ENCODE data around the gene MADCAM1.

The MADCAM1 gene

DNA sequence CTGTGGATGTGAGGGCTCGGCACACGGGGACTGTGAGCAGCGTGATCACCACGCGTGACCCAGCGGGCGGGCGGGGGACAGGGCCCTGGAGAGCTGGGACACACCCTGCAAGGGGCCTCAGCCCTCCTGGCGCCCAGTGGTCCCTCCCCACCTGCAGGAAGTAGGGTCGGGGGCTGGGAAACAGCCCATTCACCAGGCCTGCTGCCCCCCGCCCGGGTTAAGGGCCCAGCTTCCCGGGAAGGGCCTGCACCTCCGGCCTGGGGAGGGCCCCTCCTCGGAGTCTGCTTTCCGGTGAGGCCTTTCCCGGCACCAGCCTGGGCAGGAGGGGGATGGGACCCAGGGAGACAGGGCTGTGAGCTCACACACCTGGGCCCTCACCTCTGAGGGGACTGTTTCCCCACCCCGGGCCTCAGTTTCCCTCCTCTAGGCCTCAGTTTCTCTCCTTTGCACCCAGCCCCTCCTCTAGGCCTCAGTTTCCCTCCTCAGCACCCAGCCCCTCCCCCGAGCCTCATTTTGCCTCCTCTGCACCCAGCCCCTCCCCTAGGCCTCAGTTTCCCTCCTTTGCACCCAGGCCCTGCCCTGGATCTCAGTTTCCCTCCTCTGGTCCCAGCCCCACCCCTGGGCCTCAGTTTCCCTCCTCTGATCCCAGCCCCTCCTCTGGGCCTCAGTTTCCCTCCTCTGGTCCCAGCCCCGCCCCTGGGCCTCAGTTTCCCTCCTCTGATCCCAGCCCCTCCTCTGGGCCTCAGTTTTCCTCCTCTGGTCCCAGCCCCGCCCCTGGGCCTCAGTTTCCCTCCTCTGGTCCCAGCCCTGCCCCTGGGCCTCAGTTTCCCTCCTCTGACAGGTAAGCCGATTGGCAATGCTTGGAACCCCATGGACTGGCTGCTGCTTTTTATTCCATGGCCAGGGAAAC is 1.9 kb upstream of the MADCAM1 start:
- no peaks in the 10 kb centered on the region; the same call in 1 of the 2 replicates for H3K4me1 ChIP-seq (ENCODE audit: insufficient read depth, low read length)
- peaks cover 28% of the 10 kb centered on the region for H3K27me3 ChIP-seq (ENCODE audit: insufficient read depth, low read length)
- no peak overlapping the region for H3K9ac ChIP-seq (ENCODE audit: low read depth, low read length)
- H3K4me3 ChIP-seq (ENCODE audit: low read length) = no peak overlapping the region
- no peaks in the 10 kb centered on the region for H3K9me3 ChIP-seq (ENCODE audit: insufficient read depth, low read depth, low read length)
- no peak overlapping the region for H3K27ac ChIP-seq (ENCODE audit: low read length)
- no peaks in the 10 kb centered on the region for H3K36me3 ChIP-seq (ENCODE audit: insufficient read depth, low read depth, low read length)

DNA sequence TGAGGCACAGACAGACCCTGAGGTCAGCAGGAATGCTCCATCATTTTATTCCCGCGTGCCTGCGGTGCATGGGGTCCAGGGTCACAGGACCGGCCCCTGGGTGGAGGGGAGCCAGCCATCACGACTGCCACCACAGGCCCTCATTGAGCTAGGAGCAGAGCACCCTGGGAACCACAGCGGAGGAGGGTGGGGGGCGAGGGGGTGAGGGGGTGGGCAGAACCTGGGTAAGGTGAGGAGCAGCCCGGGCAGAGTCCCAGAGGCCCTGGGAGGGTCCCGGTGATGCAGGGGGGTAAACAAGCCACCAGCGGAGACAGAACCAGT is 1.2 kb upstream of the MADCAM1 start:
- H3K4me1 ChIP-seq (ENCODE audit: insufficient read depth, low read length) = no peaks in the 10 kb centered on the region; the same call in 1 of the 2 replicates

DNA sequence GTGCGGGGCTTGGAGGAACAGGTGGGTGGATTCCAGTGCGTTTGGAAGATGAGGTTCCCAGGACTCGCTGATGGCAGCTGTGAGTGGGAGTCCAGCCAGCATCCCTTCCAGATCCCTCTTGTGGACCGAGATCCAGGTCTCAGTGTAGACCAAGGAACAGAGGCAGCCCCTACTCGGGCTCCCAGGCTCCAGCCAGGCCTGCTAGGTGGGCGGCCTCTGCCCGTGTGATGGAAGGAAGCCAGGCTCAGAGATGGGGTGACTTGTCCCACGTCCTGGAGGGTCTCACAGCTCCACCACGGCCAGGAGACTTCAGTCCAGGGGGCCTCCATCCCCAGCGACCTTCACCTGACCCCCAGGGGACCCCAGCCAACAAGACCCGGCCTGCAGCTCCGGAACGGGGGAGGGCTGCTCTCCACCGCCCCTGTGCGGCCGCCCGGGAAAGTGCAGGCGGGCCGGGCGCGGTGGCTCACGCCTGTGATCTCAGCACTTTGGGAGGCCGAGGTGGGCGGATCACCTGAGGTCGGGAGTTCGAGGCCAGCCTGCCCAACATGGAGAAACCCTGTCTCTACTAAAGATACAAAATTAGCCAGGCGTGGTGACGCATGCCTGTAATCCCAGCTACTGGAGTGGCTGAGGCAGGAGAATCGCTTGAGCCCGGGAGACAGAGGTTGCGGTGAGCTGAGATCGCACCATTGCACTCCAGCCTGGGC is 729 bp upstream of the MADCAM1 start:
- peaks cover 39% of the 10 kb centered on the region for H3K27me3 ChIP-seq (ENCODE audit: insufficient read depth, low read length)
- no peaks in the 10 kb centered on the region for H3K4me1 ChIP-seq (ENCODE audit: insufficient read depth, low read length)
- no peaks in the 10 kb centered on the region for H3K9me3 ChIP-seq (ENCODE audit: insufficient read depth, low read depth, low read length)
- no peak overlapping the region for H3K27ac ChIP-seq (ENCODE audit: low read length)
- H3K9ac ChIP-seq (ENCODE audit: low read depth, low read length) = no peak overlapping the region
- H3K4me3 ChIP-seq (ENCODE audit: low read length) = peak overlapping the region; percentile 26; the same call in 1 of the 2 replicates
- no peaks in the 10 kb centered on the region for H3K36me3 ChIP-seq (ENCODE audit: insufficient read depth, low read depth, low read length)

More for the DNA sequence above, 1.2 kb upstream of the MADCAM1 start:
- H3K9me3 ChIP-seq (ENCODE audit: insufficient read depth, low read depth, low read length) = no peaks in the 10 kb centered on the region
- H3K9ac ChIP-seq (ENCODE audit: low read depth, low read length) = no peak overlapping the region
- peaks cover 34% of the 10 kb centered on the region for H3K27me3 ChIP-seq (ENCODE audit: insufficient read depth, low read length)
- no peak overlapping the region for H3K4me3 ChIP-seq (ENCODE audit: low read length)
- H3K36me3 ChIP-seq (ENCODE audit: insufficient read depth, low read depth, low read length) = no peaks in the 10 kb centered on the region
- H3K27ac ChIP-seq (ENCODE audit: low read length) = no peak overlapping the region

DNA sequence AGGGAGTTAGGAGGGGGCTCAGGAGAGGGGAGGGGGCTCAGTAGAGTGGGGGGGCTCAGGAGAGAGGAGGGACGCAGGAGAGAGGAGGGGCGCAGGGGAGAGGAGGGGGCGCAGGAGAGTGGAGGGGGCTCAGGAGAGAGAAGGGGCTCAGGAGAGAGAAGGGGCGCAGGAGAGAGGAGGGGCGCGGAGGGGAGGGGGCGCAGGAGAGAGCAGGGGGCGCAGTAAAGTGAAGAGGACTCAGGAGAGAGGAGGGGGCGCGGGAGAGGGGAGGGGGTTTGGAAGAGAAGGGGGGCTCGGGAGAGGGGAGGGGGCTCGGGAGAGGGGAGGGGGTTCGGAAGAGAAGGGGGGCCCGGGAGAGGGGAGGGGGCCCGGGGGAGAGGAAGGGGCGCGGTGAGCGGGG is 700 bp downstream of the MADCAM1 start:
- H3K9ac ChIP-seq (ENCODE audit: low read depth, low read length) = no peak overlapping the region
- H3K4me3 ChIP-seq (ENCODE audit: low read length) = no peak overlapping the region; the same call in 1 of the 2 replicates
- H3K27ac ChIP-seq (ENCODE audit: low read length) = no peak overlapping the region
- H3K27me3 ChIP-seq (ENCODE audit: insufficient read depth, low read length) = peaks cover 39% of the 10 kb centered on the region
- H3K36me3 ChIP-seq (ENCODE audit: insufficient read depth, low read depth, low read length) = no peaks in the 10 kb centered on the region
- H3K9me3 ChIP-seq (ENCODE audit: insufficient read depth, low read depth, low read length) = no peaks in the 10 kb centered on the region
- no peaks in the 10 kb centered on the region for H3K4me1 ChIP-seq (ENCODE audit: insufficient read depth, low read length)

DNA sequence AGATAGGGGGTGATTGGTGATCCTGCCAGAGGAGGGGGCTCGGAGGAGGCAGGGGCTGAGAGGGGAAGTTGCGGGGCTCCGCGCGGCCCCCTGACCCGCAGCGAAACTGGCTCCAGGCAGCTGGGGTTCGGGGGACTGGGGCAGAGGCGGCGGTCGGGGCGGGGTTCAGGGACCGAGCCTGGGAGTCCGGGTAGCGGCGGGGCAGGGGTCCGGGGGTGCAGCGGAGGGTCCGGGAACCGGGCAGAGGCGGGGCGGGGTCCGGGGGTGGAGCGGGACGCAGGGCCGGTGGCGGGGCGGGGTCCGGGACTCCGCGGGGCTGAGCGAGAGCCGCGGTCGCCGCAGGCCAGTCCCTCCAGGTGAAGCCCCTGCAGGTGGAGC is 1.2 kb downstream of the MADCAM1 start:
- H3K4me1 ChIP-seq (ENCODE audit: insufficient read depth, low read length) = no peaks in the 10 kb centered on the region
- no peaks in the 10 kb centered on the region for H3K9me3 ChIP-seq (ENCODE audit: insufficient read depth, low read depth, low read length)
- peaks cover 39% of the 10 kb centered on the region for H3K27me3 ChIP-seq (ENCODE audit: insufficient read depth, low read length)
- no peaks in the 10 kb centered on the region for H3K36me3 ChIP-seq (ENCODE audit: insufficient read depth, low read depth, low read length)
- H3K4me3 ChIP-seq (ENCODE audit: low read length) = peak overlapping the region; percentile 50; the same call in 1 of the 2 replicates
- H3K27ac ChIP-seq (ENCODE audit: low read length) = no peak overlapping the region
- no peak overlapping the region for H3K9ac ChIP-seq (ENCODE audit: low read depth, low read length)

DNA sequence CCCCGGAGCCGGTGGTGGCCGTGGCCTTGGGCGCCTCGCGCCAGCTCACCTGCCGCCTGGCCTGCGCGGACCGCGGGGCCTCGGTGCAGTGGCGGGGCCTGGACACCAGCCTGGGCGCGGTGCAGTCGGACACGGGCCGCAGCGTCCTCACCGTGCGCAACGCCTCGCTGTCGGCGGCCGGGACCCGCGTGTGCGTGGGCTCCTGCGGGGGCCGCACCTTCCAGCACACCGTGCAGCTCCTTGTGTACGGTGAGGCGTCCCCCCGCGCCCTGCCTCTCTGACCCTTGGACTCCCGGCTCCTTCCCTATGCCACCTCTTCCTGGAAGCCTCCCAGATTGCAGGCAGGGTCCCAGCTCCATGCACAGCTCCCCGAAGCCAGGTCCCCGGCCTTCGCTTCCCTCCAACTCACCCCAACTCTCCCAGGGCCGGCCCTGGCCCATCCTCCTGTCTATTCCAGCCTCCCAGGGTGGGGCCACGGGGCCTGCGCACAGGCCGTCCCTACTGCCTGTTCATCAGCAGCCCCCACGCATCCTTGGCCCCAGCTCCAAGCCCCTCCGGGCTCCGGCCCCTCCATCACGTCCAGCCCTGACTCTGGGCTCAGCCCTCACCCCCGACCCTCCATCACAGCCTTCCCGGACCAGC is 1.7 kb downstream of the MADCAM1 start:
- Histone ChIP-seq H3K9ac (ENCODE audit: low read depth, low read length) (no peak overlapping the region), H3K36me3 (ENCODE audit: insufficient read depth, low read depth, low read length) (no peaks in the 10 kb centered on the region), H3K9me3 (ENCODE audit: insufficient read depth, low read depth, low read length) (no peaks in the 10 kb centered on the region), H3K27ac (ENCODE audit: low read length) (no peak overlapping the region), H3K4me3 (ENCODE audit: low read length) (peak overlapping the region; percentile 50; the same call in 1 of the 2 replicates), H3K27me3 (ENCODE audit: insufficient read depth, low read length) (peaks cover 39% of the 10 kb centered on the region), H3K4me1 (ENCODE audit: insufficient read depth, low read length) (no peaks in the 10 kb centered on the region)

DNA sequence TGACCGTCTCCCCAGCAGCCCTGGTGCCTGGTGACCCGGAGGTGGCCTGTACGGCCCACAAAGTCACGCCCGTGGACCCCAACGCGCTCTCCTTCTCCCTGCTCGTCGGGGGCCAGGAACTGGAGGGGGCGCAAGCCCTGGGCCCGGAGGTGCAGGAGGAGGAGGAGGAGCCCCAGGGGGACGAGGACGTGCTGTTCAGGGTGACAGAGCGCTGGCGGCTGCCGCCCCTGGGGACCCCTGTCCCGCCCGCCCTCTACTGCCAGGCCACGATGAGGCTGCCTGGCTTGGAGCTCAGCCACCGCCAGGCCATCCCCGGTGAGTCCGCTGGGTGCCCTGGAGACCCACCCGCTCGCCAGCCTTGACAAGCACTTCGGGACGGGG is 2.2 kb downstream of the MADCAM1 start:
- Histone ChIP-seq H3K36me3 (ENCODE audit: insufficient read depth, low read depth, low read length) (no peaks in the 10 kb centered on the region), H3K4me1 (ENCODE audit: insufficient read depth, low read length) (no peaks in the 10 kb centered on the region), H3K9ac (ENCODE audit: low read depth, low read length) (no peak overlapping the region), H3K27ac (ENCODE audit: low read length) (no peak overlapping the region), H3K9me3 (ENCODE audit: insufficient read depth, low read depth, low read length) (no peaks in the 10 kb centered on the region), H3K27me3 (ENCODE audit: insufficient read depth, low read length) (peaks cover 39% of the 10 kb centered on the region), H3K4me3 (ENCODE audit: low read length) (peak overlapping the region; percentile 50; the same call in 1 of the 2 replicates)

DNA sequence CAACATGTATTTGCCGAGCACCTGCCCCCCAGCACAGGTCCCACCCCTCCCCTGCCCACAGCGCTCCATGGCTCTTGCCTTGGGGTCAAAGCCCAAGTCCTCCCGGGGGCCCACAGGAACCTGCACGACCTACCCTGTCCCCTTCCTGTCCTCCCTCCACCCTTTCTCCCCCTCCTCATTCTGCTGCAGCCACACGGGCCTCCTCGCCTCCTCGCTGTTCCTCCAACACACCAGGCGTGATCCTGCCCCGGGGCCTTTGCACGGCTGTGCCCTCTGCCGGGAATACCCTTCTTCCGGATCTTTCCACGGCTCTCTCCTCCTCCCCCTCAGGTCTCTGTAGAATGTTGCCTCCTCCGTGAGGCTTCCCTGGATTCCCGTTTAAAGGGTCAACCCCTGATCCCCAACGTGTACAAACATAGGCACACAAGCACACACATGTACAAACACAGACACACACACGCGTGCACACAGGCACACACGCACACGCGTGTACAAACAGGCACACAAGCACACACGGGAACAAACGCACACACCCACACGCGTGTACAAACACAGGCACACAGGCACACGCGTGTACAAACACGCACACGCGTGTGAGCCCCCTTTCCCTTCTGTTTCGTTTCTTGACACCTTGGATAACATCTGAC is 2.8 kb downstream of the MADCAM1 start:
- no peak overlapping the region for H3K4me3 ChIP-seq (ENCODE audit: low read length)
- peaks cover 39% of the 10 kb centered on the region for H3K27me3 ChIP-seq (ENCODE audit: insufficient read depth, low read length)
- H3K27ac ChIP-seq (ENCODE audit: low read length) = no peak overlapping the region
- no peaks in the 10 kb centered on the region for H3K9me3 ChIP-seq (ENCODE audit: insufficient read depth, low read depth, low read length)
- no peak overlapping the region for H3K9ac ChIP-seq (ENCODE audit: low read depth, low read length)
- H3K4me1 ChIP-seq (ENCODE audit: insufficient read depth, low read length) = no peaks in the 10 kb centered on the region
- H3K36me3 ChIP-seq (ENCODE audit: insufficient read depth, low read depth, low read length) = no peaks in the 10 kb centered on the region

DNA sequence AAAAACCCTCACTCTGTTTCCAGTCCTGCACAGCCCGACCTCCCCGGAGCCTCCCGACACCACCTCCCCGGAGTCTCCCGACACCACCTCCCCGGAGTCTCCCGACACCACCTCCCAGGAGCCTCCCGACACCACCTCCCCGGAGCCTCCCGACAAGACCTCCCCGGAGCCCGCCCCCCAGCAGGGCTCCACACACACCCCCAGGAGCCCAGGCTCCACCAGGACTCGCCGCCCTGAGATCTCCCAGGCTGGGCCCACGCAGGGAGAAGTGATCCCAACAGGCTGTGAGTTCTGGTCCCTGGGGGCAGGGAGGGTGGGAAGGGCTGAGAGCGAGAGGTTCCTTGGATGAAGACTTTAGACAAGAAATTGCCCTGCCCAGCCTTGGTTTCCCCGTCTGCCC is 5.4 kb downstream of the MADCAM1 start:
- H3K36me3 ChIP-seq (ENCODE audit: insufficient read depth, low read depth, low read length) = no peaks in the 10 kb centered on the region
- no peak overlapping the region for H3K4me3 ChIP-seq (ENCODE audit: low read length)
- H3K27me3 ChIP-seq (ENCODE audit: insufficient read depth, low read length) = peaks cover 33% of the 10 kb centered on the region
- H3K9me3 ChIP-seq (ENCODE audit: insufficient read depth, low read depth, low read length) = no peaks in the 10 kb centered on the region
- no peak overlapping the region for H3K27ac ChIP-seq (ENCODE audit: low read length)
- H3K4me1 ChIP-seq (ENCODE audit: insufficient read depth, low read length) = no peaks in the 10 kb centered on the region; the same call in 1 of the 2 replicates
- H3K9ac ChIP-seq (ENCODE audit: low read depth, low read length) = no peak overlapping the region

DNA sequence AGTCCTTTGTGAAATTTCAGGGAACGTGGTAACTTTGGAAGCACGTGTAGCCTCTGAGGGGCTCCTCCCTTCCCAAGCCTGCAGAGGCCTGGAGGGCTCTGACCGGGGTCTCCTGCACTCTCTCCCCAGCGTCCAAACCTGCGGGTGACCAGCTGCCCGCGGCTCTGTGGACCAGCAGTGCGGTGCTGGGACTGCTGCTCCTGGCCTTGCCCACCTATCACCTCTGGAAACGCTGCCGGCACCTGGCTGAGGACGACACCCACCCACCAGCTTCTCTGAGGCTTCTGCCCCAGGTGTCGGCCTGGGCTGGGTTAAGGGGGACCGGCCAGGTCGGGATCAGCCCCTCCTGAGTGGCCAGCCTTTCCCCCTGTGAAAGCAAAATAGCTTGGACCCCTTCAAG is 8.3 kb downstream of the MADCAM1 start:
- Histone ChIP-seq H3K9ac (ENCODE audit: low read depth, low read length) (no peak overlapping the region), H3K9me3 (ENCODE audit: insufficient read depth, low read depth, low read length) (no peaks in the 10 kb centered on the region), H3K4me1 (ENCODE audit: insufficient read depth, low read length) (no peaks in the 10 kb centered on the region; the same call in 1 of the 2 replicates), H3K27ac (ENCODE audit: low read length) (no peak overlapping the region), H3K4me3 (ENCODE audit: low read length) (no peak overlapping the region), H3K36me3 (ENCODE audit: insufficient read depth, low read depth, low read length) (peaks cover 6% of the 10 kb centered on the region; the same call in 1 of the 2 replicates), H3K27me3 (ENCODE audit: insufficient read depth, low read length) (peaks cover 9% of the 10 kb centered on the region)
